DOHH2 (cell line): ENCODE results near the gene PPFIBP2.

Source experiments
- CTCF ChIP-seq: fragments of 200-600 bp; sonication (generic); IDR thresholded peaks from one replicate; pipeline ENCODE4 v1.5.1; 2014; ENCODE audit warnings: antibody characterized with exemption, mild to moderate bottlenecking, low read depth, low read length; ENCODE audit not compliant: poor library complexity, severe bottlenecking
- EZH2phosphoT487 ChIP-seq: fragments of 200-600 bp; sonication (generic); IDR thresholded peaks from 2 replicates; pipeline ENCODE4 v1.6.1; 2017; ENCODE audit warnings: borderline replicate concordance, mild to moderate bottlenecking, antibody characterized with exemption, low read length, moderate library complexity, mixed read lengths

- no peak for TF ChIP-seq CTCF
- no peak for TF ChIP-seq EZH2phosphoT487
Measured at GRCh38 chr11:7622721-7623120, 108.9 kb downstream of the PPFIBP2 start.
